SK-N-SH (cell line): Measurements from ENCODE around the gene SH3BP1. TPM values are rescaled to one million over a fixed set of nuclear protein-coding genes. Genes with fewer than 3 reads are reported as not detected.

Experiments
- CTCF ChIA-PET: fragments of 300-600, 350-600 bp; formaldehyde crosslinking; extraction: SDS; loops from one replicate; lab custom pipeline; 2021; lab: Yijun Ruan, JAX
- POLR2A ChIA-PET: fragments of 350-600 bp; sonication (Branson Sonifier 250); formaldehyde crosslinking; extraction: SDS; loops from one replicate; lab custom pipeline; 2020; ENCODE audit warnings: antibody characterized with exemption, inconsistent platforms; lab: Yijun Ruan, JAX
- DNase-seq: peaks from one replicate; pipeline ENCODE4 v3.0.0; 2012
- H2AFZ ChIP-seq: fragments of 200-600 bp; sonication (generic); 2 replicates; pipeline ENCODE4 v1.8.1; 2016; ENCODE audit warnings: antibody characterized with exemption, mild to moderate bottlenecking, low read depth
- H3F3A ChIP-seq: fragments of 200-600 bp; sonication (generic); replicated peaks from 2 replicates; pipeline ENCODE3; 2016; ENCODE audit warnings: antibody characterized with exemption, mild to moderate bottlenecking; ENCODE audit not compliant: insufficient read depth
- H3K27ac ChIP-seq, 2 experiments: fragments of 200-500 bp in 1 of 2; fragments of 200-600 bp in 1 of 2; sonication (Bioruptor generic) in 1 of 2; sonication (generic), shearing (Covaris generic) in 1 of 2; 2 replicates each; pipeline versions ENCODE4 v1.5.1 to v1.6.1; 2014 to 2016; ENCODE audit warnings: low read depth in 2 of 2, inconsistent platforms in 1 of 2, low read length in 1 of 2, mild to moderate bottlenecking in 1 of 2, mixed read lengths in 1 of 2
- H3K27me3 ChIP-seq: fragments of 200-600 bp; sonication (generic), shearing (Covaris generic); 2 replicates; pipeline ENCODE4 v1.6.1; 2016; ENCODE audit warnings: mixed run types; ENCODE audit not compliant: insufficient read depth
- H3K36me3 ChIP-seq, 2 experiments: fragments of 200-500 bp in 1 of 2; fragments of 200-600 bp in 1 of 2; sonication (Bioruptor generic) in 1 of 2; sonication (generic) in 1 of 2; replicated peaks in 1 of 2; 2 replicates each; pipeline versions ENCODE3 to v1.5.1; 2014 to 2016; ENCODE audit warnings: low read length in 1 of 2, mild to moderate bottlenecking in 1 of 2; ENCODE audit not compliant: insufficient read depth in 2 of 2, control insufficient read depth in 1 of 2
- H3K4me1 ChIP-seq, 2 experiments: fragments of 200-500 bp in 1 of 2; fragments of 200-600 bp in 1 of 2; sonication (Bioruptor generic) in 1 of 2; sonication (generic), shearing (Covaris generic) in 1 of 2; 2 replicates each; pipeline versions ENCODE4 v1.5.1 to v1.6.1; 2014 to 2016; ENCODE audit warnings: low read depth in 1 of 2, low read length in 1 of 2, mixed run types in 1 of 2; ENCODE audit not compliant: insufficient read depth in 2 of 2, control insufficient read depth in 1 of 2
- H3K4me2 ChIP-seq: fragments of 200-600 bp; sonication (generic), shearing (Covaris generic); 2 replicates; pipeline ENCODE4 v1.6.1; 2017; ENCODE audit warnings: mixed run types
- H3K4me3 ChIP-seq, 2 experiments: fragments of 200-500 bp in 1 of 2; fragments of 200-600 bp in 1 of 2; sonication (Bioruptor generic) in 1 of 2; sonication (generic), shearing (Covaris generic) in 1 of 2; 2 replicates each; pipeline versions ENCODE4 v1.5.1 to v1.8.1; 2014 to 2016; ENCODE audit warnings: low read depth in 2 of 2, inconsistent platforms in 1 of 2, low read length in 1 of 2, mild to moderate bottlenecking in 1 of 2, mixed read lengths in 1 of 2, moderate library complexity in 1 of 2
- H3K79me2 ChIP-seq: fragments of 200-600 bp; sonication (generic); 2 replicates; pipeline ENCODE4 v1.8.1; 2017; ENCODE audit warnings: mild to moderate bottlenecking; ENCODE audit not compliant: insufficient read depth
- H3K9ac ChIP-seq: fragments of 200-600 bp; sonication (generic); 2 replicates; pipeline ENCODE4 v1.6.1; 2017; ENCODE audit warnings: mixed run types
- H3K9me2 ChIP-seq: fragments of 200-600 bp; sonication (generic); 2 replicates; pipeline ENCODE4 v1.6.1; 2017; ENCODE audit warnings: mixed run types
- H3K9me3 ChIP-seq: fragments of 200-600 bp; sonication (generic); 2 replicates; pipeline ENCODE4 v1.6.1; 2017; ENCODE audit warnings: mixed run types, mild to moderate bottlenecking, moderate library complexity
- H4K20me1 ChIP-seq: fragments of 200-600 bp; sonication (generic); 2 replicates; pipeline ENCODE4 v1.6.1; 2017; ENCODE audit warnings: mild to moderate bottlenecking, mixed run types; ENCODE audit not compliant: insufficient read depth
- CTCF ChIP-seq: fragments of 200-600 bp; sonication (generic); IDR thresholded peaks from 2 replicates; pipeline ENCODE4 v1.6.1; 2017; ENCODE audit warnings: antibody characterized with exemption, mild to moderate bottlenecking, moderate library complexity
- ELF1 ChIP-seq: IDR thresholded peaks from 2 replicates; pipeline ENCODE4 v1.4.0; 2012
- EP300 ChIP-seq, 2 experiments: IDR thresholded peaks; 2 replicates each; pipeline versions ENCODE4 v1.4.0 to v1.6.1; 2012; ENCODE audit warnings: borderline replicate concordance in 1 of 2, low read depth in 1 of 2, low read length in 1 of 2
- EZH2phosphoT487 ChIP-seq: fragments of 200-600 bp; sonication (generic); IDR thresholded peaks from 2 replicates; pipeline ENCODE4 v1.6.1; 2017; ENCODE audit warnings: low read depth, mixed run types, mild to moderate bottlenecking, antibody characterized with exemption, moderate library complexity, borderline replicate concordance
- FOXM1 ChIP-seq: IDR thresholded peaks from 2 replicates; pipeline ENCODE4 v1.4.0; 2012; ENCODE audit warnings: low read depth, mild to moderate bottlenecking
- GATA2 ChIP-seq: sonication (generic); formaldehyde crosslinking; IDR thresholded peaks from 2 replicates; pipeline ENCODE4 v1.5.0; 2020; ENCODE audit warnings: mild to moderate bottlenecking, missing genetic modification reagents
- MXI1 ChIP-seq: IDR thresholded peaks from 2 replicates; pipeline ENCODE4 v1.6.1; 2012; ENCODE audit warnings: mild to moderate bottlenecking, low read depth, low read length, improper control_type of control experiment
- PBX3 ChIP-seq: IDR thresholded peaks from 2 replicates; pipeline ENCODE4; 2012
- RAD21 ChIP-seq: IDR thresholded peaks from 2 replicates; pipeline ENCODE4 v1.6.1; 2012; ENCODE audit warnings: mild to moderate bottlenecking, low read length
- RFX5 ChIP-seq: IDR thresholded peaks from 2 replicates; pipeline ENCODE4 v1.6.1; 2012; ENCODE audit warnings: mild to moderate bottlenecking, improper control_type of control experiment, low read length
- RXRA ChIP-seq: IDR thresholded peaks from 2 replicates; pipeline ENCODE4 v1.4.0; 2012; ENCODE audit warnings: low read depth, mild to moderate bottlenecking, borderline replicate concordance
- SIN3A ChIP-seq: IDR thresholded peaks from 2 replicates; pipeline ENCODE4 v1.6.1; 2012; ENCODE audit warnings: low read depth, mild to moderate bottlenecking, low read length, moderate library complexity, borderline replicate concordance
- TCF12 ChIP-seq: IDR thresholded peaks from 2 replicates; pipeline ENCODE4 v1.4.0; 2012
- TEAD4 ChIP-seq: IDR thresholded peaks from 2 replicates; pipeline ENCODE4 v1.4.0; 2012; ENCODE audit warnings: mild to moderate bottlenecking, borderline replicate concordance; ENCODE audit not compliant: insufficient read depth
- USF2 ChIP-seq: fragments of 150-350 bp; IDR thresholded peaks from 2 replicates; pipeline ENCODE4 v1.6.1; 2017; ENCODE audit warnings: antibody characterized with exemption, low read length, low read depth, borderline replicate concordance
- YY1 ChIP-seq: IDR thresholded peaks from 2 replicates; pipeline ENCODE4 v1.4.0; 2012; ENCODE audit warnings: low read depth, mild to moderate bottlenecking
- WGBS: methylation state at CpG from one replicate; pipeline ENCODE4 v1.1.6; 2017; ENCODE audit warnings: low lambda C conversion rate; 5-methylcytosine and 5-hydroxymethylcytosine counted together
- polyA plus RNA-seq, 3 experiments: library from polyadenylated mRNA; depleted of rRNA; stranded (reverse); fragments of >200 nt; gene quantifications; 2 replicates each; pipeline ENCODE4 v1.2.3, GENCODE V29; 2012
- TF ChIP-seq, protein P1 (sequence below): IDR thresholded peaks from 2 replicates; pipeline ENCODE4 v1.4.0; 2012; ENCODE audit warnings: low read depth, borderline replicate concordance

Gene SH3BP1
- polyA plus RNA-seq, 1 of the 3 experiments (the other 2 are of a cell fraction), result 8.9 TPM

- H3K4me1 ChIP-seq, result peaks cover 19 to 29% of the 10 kb centered on the region in 2 experiments
- no peak overlapping the region for H2AFZ ChIP-seq
- no peak overlapping the region for H3K4me2 ChIP-seq
- peaks cover 21% of the 10 kb centered on the region for H3F3A ChIP-seq
- no peak for DNase-seq
- H3K4me3 ChIP-seq, result no peak overlapping the region
- no peaks in the 10 kb centered on the region for H3K9me3 ChIP-seq
- no peaks in the 10 kb centered on the region for H3K79me2 ChIP-seq
- no peaks in the 10 kb centered on the region for H3K27me3 ChIP-seq
- TF ChIP-seq USF2 (no peak), RXRA (no peak), TEAD4 (no peak), CTCF (no peak), TCF12 (no peak), EZH2phosphoT487 (no peak), YY1 (no peak), SIN3A (no peak), RAD21 (no peak), FOXM1 (no peak), MXI1 (no peak), GATA2 (CRISPR knock-in tag) (no peak), ELF1 (no peak), EP300 (IDR thresholded peaks at IDR 0.05; ENCODE audit: borderline replicate concordance in 1 of 2, low read depth in 1 of 2, low read length in 1 of 2) (no peak), PBX3 (no peak), RFX5 (no peak)
- TF ChIP-seq, protein P1, sequence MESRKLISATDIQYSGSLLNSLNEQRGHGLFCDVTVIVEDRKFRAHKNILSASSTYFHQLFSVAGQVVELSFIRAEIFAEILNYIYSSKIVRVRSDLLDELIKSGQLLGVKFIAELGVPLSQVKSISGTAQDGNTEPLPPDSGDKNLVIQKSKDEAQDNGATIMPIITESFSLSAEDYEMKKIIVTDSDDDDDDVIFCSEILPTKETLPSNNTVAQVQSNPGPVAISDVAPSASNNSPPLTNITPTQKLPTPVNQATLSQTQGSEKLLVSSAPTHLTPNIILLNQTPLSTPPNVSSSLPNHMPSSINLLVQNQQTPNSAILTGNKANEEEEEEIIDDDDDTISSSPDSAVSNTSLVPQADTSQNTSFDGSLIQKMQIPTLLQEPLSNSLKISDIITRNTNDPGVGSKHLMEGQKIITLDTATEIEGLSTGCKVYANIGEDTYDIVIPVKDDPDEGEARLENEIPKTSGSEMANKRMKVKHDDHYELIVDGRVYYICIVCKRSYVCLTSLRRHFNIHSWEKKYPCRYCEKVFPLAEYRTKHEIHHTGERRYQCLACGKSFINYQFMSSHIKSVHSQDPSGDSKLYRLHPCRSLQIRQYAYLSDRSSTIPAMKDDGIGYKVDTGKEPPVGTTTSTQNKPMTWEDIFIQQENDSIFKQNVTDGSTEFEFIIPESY, result no peak
- H3K36me3 ChIP-seq, result peaks cover 2 to 36% of the 10 kb centered on the region in 2 experiments
- POLR2A ChIA-PET, result no interaction called here
- no peaks in the 10 kb centered on the region for H3K9me2 ChIP-seq
- CTCF ChIA-PET, result interaction anchor here (1.7 to 34.3 kb wide), 4 partner anchors 14 to 39 kb away, joined by 8 to 898 read pairs (median 64); partner anchors contain the start of genes LGALS1, NOL12 and PDXP
- H4K20me1 ChIP-seq, result no peaks in the 10 kb centered on the region
- 88% methylated on average over 7 of the region's 10 CpGs for WGBS
- no peak overlapping the region; a peak in 1 of 4 replicates for H3K27ac ChIP-seq
- no peak overlapping the region for H3K9ac ChIP-seq
Measured at GRCh38 chr22:37629928-37630327, 9.5 kb upstream of the SH3BP1 start.
